Natural killer cell treated with Interleukin-12 subunit alpha and Interleukin-12 subunit beta and Interleukin-15 and Interleukin-18, amount 100 ng/mL, for 72 hours (primary cell): ENCODE data around the gene ELL. TPM values are rescaled to one million over a fixed set of nuclear protein-coding genes. Genes with fewer than 3 reads are reported as not detected.

ENCODE experiments used
- ATAC-seq, 2 donors: fragments of 150-1000 bp; cut with Tn5 transposase in 1 of 2; sonication (Bioruptor Pico), chemical (Tn5 transposase) in 1 of 2; 2 replicates each; pipeline ENCODE4 v1.10.0; 2021
- DNase-seq: peaks from one replicate; pipeline ENCODE4 v3.0.0; 2022; ENCODE audit warnings: low spot score
- H3K27ac Mint-ChIP-seq, 2 donors: 1 replicate in 1 of 2; 2 replicates in 1 of 2; pipeline ENCODE4 v1.8.0; 2022; ENCODE audit warnings: mixed read lengths in 2 of 2, mild to moderate bottlenecking in 1 of 2, moderate library complexity in 1 of 2
- H3K27me3 Mint-ChIP-seq, 2 donors: 1 replicate in 1 of 2; 2 replicates in 1 of 2; pipeline ENCODE4 v1.8.0; 2022; ENCODE audit warnings: mixed read lengths in 2 of 2
- H3K36me3 Mint-ChIP-seq: one replicate; pipeline ENCODE4 v1.8.0; 2022; ENCODE audit warnings: mixed read lengths
- H3K4me1 Mint-ChIP-seq, 2 donors: 1 replicate in 1 of 2; 2 replicates in 1 of 2; pipeline ENCODE4 v1.8.0; 2022; ENCODE audit warnings: low read depth in 2 of 2, mixed read lengths in 2 of 2, mild to moderate bottlenecking in 1 of 2
- H3K4me3 Mint-ChIP-seq: one replicate; pipeline ENCODE4 v1.8.0; 2022; ENCODE audit warnings: mixed read lengths
- H3K9me3 Mint-ChIP-seq: 2 replicates; pipeline ENCODE4 v1.8.0; 2022; ENCODE audit warnings: mixed read lengths
- total RNA-seq, 2 donors: library from RNA; stranded (reverse); gene quantifications; one replicate each; pipeline ENCODE4 v1.2.3, GENCODE V29; 2022

The ELL gene
- total RNA-seq, 2 donors from 2014 or later = 52.3 to 75.2 TPM

GRCh38 chr19:18427743-18428113, 94.1 kb downstream of the ELL start:
- no peak for ATAC-seq
- DNase-seq = no peak
- H3K36me3 Mint-ChIP-seq = no peaks in the 10 kb centered on the region
- no peaks in the 10 kb centered on the region for H3K27me3 Mint-ChIP-seq
- no peaks in the 10 kb centered on the region for H3K9me3 Mint-ChIP-seq
- no peak overlapping the region for H3K27ac Mint-ChIP-seq
- H3K4me1 Mint-ChIP-seq = peaks cover 10 to 18% of the 10 kb centered on the region in 2 donors
- no peak overlapping the region for H3K4me3 Mint-ChIP-seq

GRCh38 chr19:18427080-18427742, 94.7 kb downstream of the ELL start:
- H3K27ac Mint-ChIP-seq = no peak overlapping the region
- no peaks in the 10 kb centered on the region for H3K36me3 Mint-ChIP-seq
- peaks cover 12 to 22% of the 10 kb centered on the region in 2 donors for H3K4me1 Mint-ChIP-seq
- H3K27me3 Mint-ChIP-seq = no peaks in the 10 kb centered on the region
- no peak overlapping the region for H3K4me3 Mint-ChIP-seq
- no peaks in the 10 kb centered on the region for H3K9me3 Mint-ChIP-seq
- DNase-seq (no peak), ATAC-seq (no peak)

GRCh38 chr19:18426416-18426767, 95.5 kb downstream of the ELL start:
- DNase-seq = no peak
- H3K4me1 Mint-ChIP-seq = peaks cover 20 to 30% of the 10 kb centered on the region in 2 donors
- H3K9me3 Mint-ChIP-seq = no peaks in the 10 kb centered on the region
- H3K27ac Mint-ChIP-seq = no peak overlapping the region
- no peaks in the 10 kb centered on the region for H3K27me3 Mint-ChIP-seq
- H3K4me3 Mint-ChIP-seq = no peak overlapping the region
- no peak for ATAC-seq
- H3K36me3 Mint-ChIP-seq = no peaks in the 10 kb centered on the region

GRCh38 chr19:18425515-18426415, 96.1 kb downstream of the ELL start:
- H3K4me1 Mint-ChIP-seq = peaks cover 23 to 34% of the 10 kb centered on the region in 2 donors
- peak overlapping the region; percentile 54 to 73 for H3K27ac Mint-ChIP-seq
- H3K27me3 Mint-ChIP-seq = no peaks in the 10 kb centered on the region
- no peaks in the 10 kb centered on the region for H3K9me3 Mint-ChIP-seq
- no peaks in the 10 kb centered on the region for H3K36me3 Mint-ChIP-seq
- no peak overlapping the region for H3K4me3 Mint-ChIP-seq
- DNase-seq (no peak), ATAC-seq (no peak)

DNA sequence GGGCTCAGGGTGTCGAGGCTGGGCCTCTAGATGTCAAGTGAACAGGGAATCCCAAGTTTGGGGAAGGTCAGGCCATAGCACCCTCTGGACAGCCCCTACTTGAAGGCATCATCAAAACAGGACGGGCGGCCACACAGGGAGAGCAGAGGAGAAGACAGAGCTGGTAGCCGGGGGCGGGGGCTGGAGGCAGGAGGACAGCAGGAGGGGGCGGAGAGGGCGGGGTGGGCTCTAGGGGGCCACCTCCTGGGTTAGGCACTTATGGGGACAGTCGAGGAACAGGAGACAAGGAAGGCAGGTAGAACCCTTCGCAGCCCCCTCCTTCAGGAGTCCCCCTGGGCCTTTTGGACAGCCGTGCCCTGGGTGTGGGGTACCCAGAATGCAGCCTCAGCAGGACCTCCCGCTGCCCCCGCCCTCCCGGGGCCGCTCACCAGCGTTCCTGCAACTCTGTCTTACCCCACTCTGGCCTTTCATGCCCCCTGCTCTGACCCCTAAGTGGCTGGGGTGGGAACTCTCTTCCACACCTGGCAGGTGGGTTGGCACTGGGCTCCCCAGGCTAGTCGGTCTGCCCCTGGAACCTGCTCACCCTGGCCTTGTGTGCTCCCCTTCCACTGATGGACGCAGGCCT, 96.9 kb downstream of the ELL start:
- no peak for ATAC-seq
- Mint-ChIP-seq H3K4me3 (no peak overlapping the region), H3K27me3 (no peaks in the 10 kb centered on the region), H3K36me3 (no peaks in the 10 kb centered on the region), H3K4me1 (peaks cover 28 to 41% of the 10 kb centered on the region in 2 donors), H3K9me3 (no peaks in the 10 kb centered on the region), H3K27ac (no peak overlapping the region)
- no peak for DNase-seq

GRCh38 chr19:18424122-18424889, 97.6 kb downstream of the ELL start:
- Mint-ChIP-seq H3K4me1 (peaks cover 29 to 39% of the 10 kb centered on the region in 2 donors), H3K36me3 (no peaks in the 10 kb centered on the region), H3K27ac (peak overlapping the region; percentile 91 to 94), H3K4me3 (peak overlapping the region; percentile 19), H3K27me3 (no peaks in the 10 kb centered on the region), H3K9me3 (no peaks in the 10 kb centered on the region)
- DNase-seq (no peak), ATAC-seq (no peak)

- no peaks in the 10 kb centered on the region for H3K36me3 Mint-ChIP-seq
- peak overlapping the region; percentile 91 to 94 for H3K27ac Mint-ChIP-seq
- peak overlapping the region; percentile 94 for H3K4me3 Mint-ChIP-seq
- no peaks in the 10 kb centered on the region for H3K9me3 Mint-ChIP-seq
- H3K4me1 Mint-ChIP-seq = peaks cover 35 to 44% of the 10 kb centered on the region in 2 donors
- DNase-seq = no peak
- ATAC-seq = no peak
- no peaks in the 10 kb centered on the region for H3K27me3 Mint-ChIP-seq
These were observed 98.4 kb downstream of the ELL start for GRCh38 chr19:18423258-18424020.

DNA sequence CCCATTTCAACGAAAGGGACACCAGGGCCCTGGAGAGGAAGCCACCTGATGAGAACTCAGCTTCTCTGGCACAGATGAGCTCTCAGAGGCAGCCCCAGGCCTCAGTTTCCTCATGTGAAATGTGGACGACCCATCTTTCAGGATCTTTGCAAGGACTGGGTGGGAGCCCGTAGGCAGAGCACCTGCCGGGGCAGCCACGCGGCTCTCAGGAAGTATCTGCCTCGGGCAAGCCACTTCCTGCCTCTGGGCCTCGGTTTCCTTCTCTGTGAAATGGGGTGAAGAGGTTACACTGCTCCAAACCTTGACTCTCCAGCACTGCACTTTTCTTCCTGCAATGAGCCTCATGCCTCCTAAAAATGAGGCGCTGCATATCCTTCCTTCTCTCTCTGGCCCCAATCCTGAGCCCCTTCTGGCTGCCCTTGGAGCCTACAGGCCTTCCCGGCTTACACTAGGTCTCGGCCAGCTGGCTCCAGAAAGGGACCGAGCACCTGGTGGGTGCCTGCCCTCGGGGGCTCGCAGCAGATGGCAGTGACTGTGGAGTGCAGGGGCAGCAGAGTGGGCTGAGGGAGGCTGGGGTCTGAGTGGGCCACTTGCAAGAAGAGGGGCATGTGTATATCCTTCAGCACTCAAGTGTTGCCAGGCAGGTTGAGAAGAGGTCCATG, 99.2 kb downstream of the ELL start:
- DNase-seq = no peak
- Mint-ChIP-seq H3K4me3 (peak overlapping the region; percentile 94), H3K27me3 (no peaks in the 10 kb centered on the region), H3K27ac (peak overlapping the region; percentile 91 to 94), H3K4me1 (peaks cover 42 to 51% of the 10 kb centered on the region in 2 donors), H3K36me3 (no peaks in the 10 kb centered on the region), H3K9me3 (no peaks in the 10 kb centered on the region)
- no peak for ATAC-seq

- Mint-ChIP-seq H3K27ac (peak overlapping the region; percentile 91 to 94), H3K4me3 (peak overlapping the region; percentile 94), H3K4me1 (peaks cover 51 to 60% of the 10 kb centered on the region in 2 donors), H3K9me3 (no peaks in the 10 kb centered on the region), H3K36me3 (no peaks in the 10 kb centered on the region), H3K27me3 (no peaks in the 10 kb centered on the region)
- no peak for DNase-seq
- no peak for ATAC-seq
These were observed 100.4 kb downstream of the ELL start for GRCh38 chr19:18421371-18421959.

DNA sequence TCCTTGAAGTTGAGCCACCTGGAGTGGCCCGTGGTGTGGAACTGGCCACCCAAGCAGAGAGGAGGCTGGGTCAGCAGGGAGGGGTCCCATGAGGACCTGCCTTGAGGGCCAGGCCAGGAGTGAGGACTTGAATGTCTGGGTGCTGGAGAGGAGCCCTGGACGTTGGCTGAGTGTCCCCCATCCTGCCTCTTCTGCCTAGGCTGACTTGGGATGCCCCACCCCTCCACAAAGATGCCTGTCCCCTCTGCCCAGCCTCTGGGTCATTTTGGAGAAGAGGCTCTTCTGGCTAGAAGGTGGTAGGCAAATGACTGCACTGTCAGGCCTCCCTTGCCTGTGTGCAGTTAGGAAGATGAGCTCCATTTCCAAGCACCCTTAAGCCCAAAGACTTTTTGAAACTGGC, 100.9 kb downstream of the ELL start:
- Mint-ChIP-seq H3K4me3 (peak overlapping the region; percentile 94), H3K27ac (peak overlapping the region; percentile 91 to 94), H3K4me1 (peaks cover 54 to 62% of the 10 kb centered on the region in 2 donors), H3K27me3 (no peaks in the 10 kb centered on the region), H3K36me3 (no peaks in the 10 kb centered on the region), H3K9me3 (no peaks in the 10 kb centered on the region)
- DNase-seq (no peak), ATAC-seq (no peak)

GRCh38 chr19:18419699-18420460, 102.0 kb downstream of the ELL start:
- Mint-ChIP-seq H3K4me1 (peaks cover 57 to 62% of the 10 kb centered on the region in 2 donors), H3K4me3 (peak overlapping the region; percentile 94), H3K27me3 (no peaks in the 10 kb centered on the region), H3K27ac (peak overlapping the region; percentile 91 to 94), H3K9me3 (no peaks in the 10 kb centered on the region), H3K36me3 (no peaks in the 10 kb centered on the region)
- DNase-seq (peak; percentile 71), ATAC-seq (peak; percentile 1 to 15)
